Measurements from ENCODE around the gene NCOA1. TPM values are rescaled to one million over a fixed set of nuclear protein-coding genes. Genes with fewer than 3 reads are reported as not detected.

NCOA1 gene
- total and polyA plus RNA-seq, 2 donors (not counting 3 experiments of a cell fraction or from before 2014, with no cell fraction given) = 11.4 to 14.1 TPM

DNA sequence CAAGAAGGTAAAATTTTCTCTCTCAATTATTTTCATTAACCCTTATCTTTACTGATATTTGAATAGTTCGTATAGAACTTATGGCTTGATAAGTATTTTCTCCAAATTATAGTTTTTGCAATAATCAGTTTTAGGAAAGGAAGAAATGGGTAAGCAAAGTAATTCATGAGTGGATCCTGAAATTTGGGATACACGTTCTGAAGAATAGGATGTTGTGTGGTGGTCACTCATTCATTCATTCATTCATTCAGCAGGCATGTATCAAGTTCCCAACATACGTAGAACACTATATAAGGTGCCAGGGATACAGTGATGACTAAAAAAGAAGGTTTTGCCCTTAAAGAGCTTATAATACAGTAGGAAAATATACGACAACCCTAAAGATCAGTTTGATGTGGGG lies 206.7 kb downstream of the NCOA1 start:
- Histone ChIP-seq H3K9ac (replicated peaks; ENCODE audit: extremely low read depth, insufficient read depth, low read length) (no peak overlapping the region), H3K27ac (ENCODE audit: insufficient read depth, low read depth, low read length) (no peak overlapping the region), H2AFZ (ENCODE audit: low read depth, low read length) (no peak overlapping the region), H3K4me2 (ENCODE audit: insufficient read depth, low read length) (no peak overlapping the region), H3K27me3 (ENCODE audit: control insufficient read depth in 2 of 2, insufficient read depth in 2 of 2, low read length in 2 of 2) (no peaks in the 10 kb centered on the region), H3K36me3 (ENCODE audit: control insufficient read depth in 2 of 2, extremely low read depth in 1 of 2, insufficient read depth in 2 of 2, low read length in 2 of 2) (no peaks in the 10 kb centered on the region), H3K79me2 (ENCODE audit: control insufficient read depth, insufficient read depth, low read length) (no peaks in the 10 kb centered on the region), H3K9me3 (replicated peaks; ENCODE audit: control insufficient read depth, insufficient read depth, low read length) (no peaks in the 10 kb centered on the region), H3K9me1 (replicated peaks; ENCODE audit: control insufficient read depth, extremely low read depth, insufficient read depth, low read length) (no peaks in the 10 kb centered on the region), H4K20me1 (replicated peaks; ENCODE audit: control insufficient read depth, extremely low read depth, insufficient read depth, low read length) (no peaks in the 10 kb centered on the region), H3K4me3 (replicated peaks in 1 of 3; ENCODE audit: insufficient read depth in 1 of 3, low read depth in 1 of 3, low read length in 3 of 3) (no peak overlapping the region), H3K4me1 (ENCODE audit: control insufficient read depth, extremely low read depth, insufficient read depth, low read length) (peaks cover 7% of the 10 kb centered on the region)
- TF ChIP-seq JUN (IDR thresholded peaks at IDR 0.05; ENCODE audit: borderline replicate concordance, insufficient read depth, insufficient read length, low read depth) (no peak), MYC (IDR thresholded peaks at IDR 0.05; ENCODE audit: low read depth, low read length) (no peak), POLR2AphosphoS5 (IDR thresholded peaks at IDR 0.05; ENCODE audit: insufficient read depth, low read depth, low read length) (no peak), POLR2A (IDR thresholded peaks at IDR 0.05; ENCODE audit: low read depth, low read length) (no peak), GATA2 (IDR thresholded peaks at IDR 0.05; ENCODE audit: insufficient read depth, insufficient read length, low read depth, low read length) (no peak), EZH2 (IDR thresholded peaks at IDR 0.05; ENCODE audit: borderline replicate concordance, low read depth, low read length, severe bottlenecking) (no peak), FOS (IDR thresholded peaks at IDR 0.05; ENCODE audit: borderline replicate concordance, insufficient read depth, low read length) (no peak)
- TF ChIP-seq, protein P1, sequence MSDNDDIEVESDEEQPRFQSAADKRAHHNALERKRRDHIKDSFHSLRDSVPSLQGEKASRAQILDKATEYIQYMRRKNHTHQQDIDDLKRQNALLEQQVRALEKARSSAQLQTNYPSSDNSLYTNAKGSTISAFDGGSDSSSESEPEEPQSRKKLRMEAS (IDR thresholded peaks at IDR 0.05; ENCODE audit: insufficient read depth, insufficient read length) = no peak
- TF ChIP-seq, protein P2, sequence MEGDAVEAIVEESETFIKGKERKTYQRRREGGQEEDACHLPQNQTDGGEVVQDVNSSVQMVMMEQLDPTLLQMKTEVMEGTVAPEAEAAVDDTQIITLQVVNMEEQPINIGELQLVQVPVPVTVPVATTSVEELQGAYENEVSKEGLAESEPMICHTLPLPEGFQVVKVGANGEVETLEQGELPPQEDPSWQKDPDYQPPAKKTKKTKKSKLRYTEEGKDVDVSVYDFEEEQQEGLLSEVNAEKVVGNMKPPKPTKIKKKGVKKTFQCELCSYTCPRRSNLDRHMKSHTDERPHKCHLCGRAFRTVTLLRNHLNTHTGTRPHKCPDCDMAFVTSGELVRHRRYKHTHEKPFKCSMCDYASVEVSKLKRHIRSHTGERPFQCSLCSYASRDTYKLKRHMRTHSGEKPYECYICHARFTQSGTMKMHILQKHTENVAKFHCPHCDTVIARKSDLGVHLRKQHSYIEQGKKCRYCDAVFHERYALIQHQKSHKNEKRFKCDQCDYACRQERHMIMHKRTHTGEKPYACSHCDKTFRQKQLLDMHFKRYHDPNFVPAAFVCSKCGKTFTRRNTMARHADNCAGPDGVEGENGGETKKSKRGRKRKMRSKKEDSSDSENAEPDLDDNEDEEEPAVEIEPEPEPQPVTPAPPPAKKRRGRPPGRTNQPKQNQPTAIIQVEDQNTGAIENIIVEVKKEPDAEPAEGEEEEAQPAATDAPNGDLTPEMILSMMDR (IDR thresholded peaks at IDR 0.05; ENCODE audit: extremely low read depth in 1 of 2, insufficient read depth in 1 of 2, low read depth in 1 of 2, low read length in 2 of 2) = no peak
- DNase-seq (ENCODE audit: low read depth, low spot score) (no peak), FAIRE-seq (no peak)
- ChIA-PET CTCF (no interaction called here), POLR2A (no interaction called here)
- dilution Hi-C loops (cut with MboI; ENCODE audit: extremely low pct_ligation_motif_present, low sequenced_read_pairs) = no loop called here
- BruUV-seq (replicated peaks) = no TSS peak
- intact Hi-C loops (cut with micrococcal nuclease) = no loop called here

All from endothelial cell of umbilical vein (primary cell).